Stimulated activated CD8-positive, alpha-beta memory T cell treated with anti-CD3 and anti-CD28 coated beads, Interleukin-7, amount 100 ng/mL, for 48 hours (primary cell): ENCODE results near the gene RRP15.
A peak's percentile ranks its signal among the peaks of the same experiment; 100 is the strongest.

Experiments used
- DNase-seq, 2 donors: peaks; one replicate each; pipeline ENCODE4 v3.0.0-alpha.2; 2020; ENCODE audit warnings: low read depth in 1 of 2; ENCODE audit errors: extremely low read depth in 1 of 2

The RRP15 gene

GRCh38 chr1:218284917-218285635 lies at the start of gene RRP15:
Gene RRP15, plus strand, starts transcription at chr1:218285293. Its CDS starts 24 bp downstream, at chr1:218285317.
- peak; percentile 70 to 80 for DNase-seq

- DNase-seq = no peak
Measured at GRCh38 chr1:218242171-218242570, 42.9 kb upstream of the RRP15 start.

GRCh38 chr1:218247339-218247738 lies 37.8 kb upstream of the RRP15 start:
- no peak for DNase-seq

GRCh38 chr1:218249338-218250140 lies 35.6 kb upstream of the RRP15 start:
- no peak for DNase-seq

- no peak for DNase-seq
Measured at GRCh38 chr1:218250492-218250891, 34.6 kb upstream of the RRP15 start.

GRCh38 chr1:218254296-218254946 lies 30.7 kb upstream of the RRP15 start:
- no peak for DNase-seq

- DNase-seq = no peak
Measured at GRCh38 chr1:218255090-218255489, 30.0 kb upstream of the RRP15 start.

GRCh38 chr1:218257371-218257770 lies 27.7 kb upstream of the RRP15 start:
- no peak for DNase-seq

- DNase-seq = no peak
Measured at GRCh38 chr1:218257971-218258370, 27.1 kb upstream of the RRP15 start.

- no peak for DNase-seq
Measured at GRCh38 chr1:218259339-218259738, 25.8 kb upstream of the RRP15 start.

GRCh38 chr1:218259800-218260199 lies 25.3 kb upstream of the RRP15 start:
- DNase-seq = no peak

- no peak for DNase-seq
Measured at GRCh38 chr1:218262259-218262658, 22.8 kb upstream of the RRP15 start.

- DNase-seq = no peak
Measured at GRCh38 chr1:218266356-218266755, 18.7 kb upstream of the RRP15 start.

GRCh38 chr1:218272366-218272765 lies 12.7 kb upstream of the RRP15 start:
- no peak for DNase-seq

- no peak for DNase-seq
Measured at GRCh38 chr1:218273762-218274479, 11.2 kb upstream of the RRP15 start.

- DNase-seq = no peak
Measured at GRCh38 chr1:218274511-218274910, 10.6 kb upstream of the RRP15 start.

- DNase-seq = no peak
Measured at GRCh38 chr1:218275823-218276222, 9.3 kb upstream of the RRP15 start.

GRCh38 chr1:218281285-218281684 lies 3.8 kb upstream of the RRP15 start:
- no peak for DNase-seq

- DNase-seq = no peak
Measured at GRCh38 chr1:218284377-218284916, 646 bp upstream of the RRP15 start.

- no peak for DNase-seq
Measured at GRCh38 chr1:218292515-218292914, 7.4 kb downstream of the RRP15 start.

GRCh38 chr1:218294546-218294945 lies 9.5 kb downstream of the RRP15 start:
- DNase-seq = no peak
